Renal cortex interstitium (tissue), 11 donors: ENCODE results near the gene SHISA2. TPM values are rescaled to one million over a fixed set of nuclear protein-coding genes. Genes with fewer than 3 reads are reported as not detected.

Source experiments
- DNase-seq, 11 donors: peaks; one replicate each; pipeline ENCODE4 v3.0.0-alpha.2; 2013; ENCODE audit warnings: low read depth in 9 of 11, low spot score in 4 of 11; ENCODE audit errors: extremely low read depth in 1 of 11
- polyA plus RNA-seq, 3 donors: library from polyadenylated mRNA; unstranded; fragments of 120-200 nt; gene quantifications; one replicate each; pipeline ENCODE4 v1.2.1, GENCODE V29; 2013; ENCODE audit not compliant: insufficient read length in 3 of 3

The SHISA2 gene
- polyA plus RNA-seq, 3 donors: 60.9 to 67.6 (median 65.5) TPM

- DNase-seq: no peak
Measured at GRCh38 chr13:26058704-26059103, 6.9 kb upstream of the SHISA2 start.

- no peak for DNase-seq
Measured at GRCh38 chr13:26054896-26055295, 3.1 kb upstream of the SHISA2 start.

GRCh38 chr13:26053418-26053980 is 1.7 kb upstream of the SHISA2 start:
- no peak for DNase-seq

- DNase-seq: no peak
Measured at GRCh38 chr13:26052337-26052736, 521 bp upstream of the SHISA2 start.

GRCh38 chr13:26051231-26051656 is 572 bp downstream of the SHISA2 start:
- no peak for DNase-seq

- DNase-seq: peak in 4 of 11 donors; percentile 30 to 48 (median 44)
Measured at GRCh38 chr13:26050568-26051230, 1.1 kb downstream of the SHISA2 start.

GRCh38 chr13:26048741-26049140 is 3.1 kb downstream of the SHISA2 start:
- DNase-seq: no peak

GRCh38 chr13:26047040-26047439 is 4.8 kb downstream of the SHISA2 start:
- DNase-seq: no peak

- DNase-seq: no peak
Measured at GRCh38 chr13:26046639-26047038, 5.2 kb downstream of the SHISA2 start.

- DNase-seq: no peak
Measured at GRCh38 chr13:26045142-26045541, 6.7 kb downstream of the SHISA2 start.

GRCh38 chr13:26042785-26043184 is 9.0 kb downstream of the SHISA2 start:
- DNase-seq: no peak

GRCh38 chr13:26041444-26041843 is 10.4 kb downstream of the SHISA2 start:
- DNase-seq: no peak

GRCh38 chr13:26038931-26039475 is 12.8 kb downstream of the SHISA2 start:
- no peak for DNase-seq

- DNase-seq: no peak
Measured at GRCh38 chr13:26037302-26037701, 14.5 kb downstream of the SHISA2 start.

- DNase-seq: no peak
Measured at GRCh38 chr13:26036383-26036782, 15.4 kb downstream of the SHISA2 start.

GRCh38 chr13:26034018-26034417 is 17.8 kb downstream of the SHISA2 start:
- no peak for DNase-seq

- DNase-seq: no peak
Measured at GRCh38 chr13:26030331-26030730, 21.5 kb downstream of the SHISA2 start.

- no peak for DNase-seq
Measured at GRCh38 chr13:26029581-26030136, 22.2 kb downstream of the SHISA2 start.

- DNase-seq: no peak
Measured at GRCh38 chr13:26026211-26026610, 25.6 kb downstream of the SHISA2 start.

GRCh38 chr13:26025771-26026170 is 26.0 kb downstream of the SHISA2 start:
- no peak for DNase-seq
